OCI-LY1 (cell line): ENCODE measurements around the gene LRRC56.
A peak's percentile ranks its signal among the peaks of the same experiment; 100 is the strongest.

Experiments used
- H2AFZ ChIP-seq: fragments of 200-600 bp; sonication (generic), shearing (Covaris generic); 2 replicates; pipeline ENCODE4 v1.6.0; 2014; ENCODE audit warnings: antibody characterized with exemption, mild to moderate bottlenecking, low read length
- H3F3A ChIP-seq: fragments of 200-600 bp; sonication (generic), shearing (Covaris generic); 2 replicates; pipeline ENCODE4 v1.6.0; 2014; ENCODE audit warnings: mild to moderate bottlenecking, antibody characterized with exemption, low read length, moderate library complexity; ENCODE audit not compliant: insufficient read depth
- H3K27ac ChIP-seq: fragments of 200-600 bp; sonication (generic); 2 replicates; pipeline ENCODE4 v1.5.1; 2014; ENCODE audit warnings: low read length, mixed run types, mild to moderate bottlenecking, low read depth; ENCODE audit not compliant: poor library complexity, severe bottlenecking
- H3K27me3 ChIP-seq: fragments of 200-600 bp; sonication (generic); 2 replicates; pipeline ENCODE4 v1.6.0; 2014; ENCODE audit warnings: antibody characterized with exemption, mild to moderate bottlenecking, low read length, moderate library complexity; ENCODE audit not compliant: insufficient read depth
- H3K36me3 ChIP-seq: fragments of 200-600 bp; sonication (generic); 2 replicates; pipeline ENCODE4 v1.6.1; 2014; ENCODE audit warnings: mild to moderate bottlenecking, antibody characterized with exemption, low read length, moderate library complexity, mixed read lengths; ENCODE audit not compliant: insufficient read depth
- H3K4me1 ChIP-seq: fragments of 200-600 bp; sonication (generic); 2 replicates; pipeline ENCODE4 v1.5.1; 2014; ENCODE audit warnings: mild to moderate bottlenecking, low read length, moderate library complexity; ENCODE audit not compliant: insufficient read depth, severe bottlenecking
- H3K4me2 ChIP-seq: fragments of 200-600 bp; sonication (generic), shearing (Covaris generic); 2 replicates; pipeline ENCODE4 v1.6.1; 2014; ENCODE audit warnings: low read length
- H3K4me3 ChIP-seq: fragments of 200-600 bp; sonication (generic); 2 replicates; pipeline ENCODE4 v1.5.1; 2014; ENCODE audit warnings: low read length, low read depth, mild to moderate bottlenecking, mixed read lengths; ENCODE audit not compliant: poor library complexity, severe bottlenecking
- H3K79me2 ChIP-seq: fragments of 200-600 bp; shearing (Covaris generic); 2 replicates; pipeline ENCODE4 v1.6.1; 2016; ENCODE audit warnings: mixed run types, low read length, mixed read lengths; ENCODE audit not compliant: insufficient read depth
- H3K9ac ChIP-seq: fragments of 200-600 bp; sonication (generic), shearing (Covaris generic); 2 replicates; pipeline ENCODE4 v1.6.1; 2014; ENCODE audit warnings: mild to moderate bottlenecking, low read length, mixed read lengths
- H3K9me2 ChIP-seq: fragments of 200-600 bp; sonication (generic), shearing (Covaris generic); 2 replicates; pipeline ENCODE4 v1.6.1; 2014; ENCODE audit warnings: low read depth, mild to moderate bottlenecking, low read length, mixed read lengths
- H3K9me3 ChIP-seq: fragments of 200-600 bp; shearing (Covaris generic); 2 replicates; pipeline ENCODE4 v1.6.1; 2014; ENCODE audit warnings: low read length, mixed read lengths
- H4K20me1 ChIP-seq: fragments of 200-600 bp; sonication (generic), shearing (Covaris generic); 2 replicates; pipeline ENCODE4 v1.6.0; 2016; ENCODE audit warnings: mild to moderate bottlenecking, low read length; ENCODE audit not compliant: insufficient read depth
- EZH2 ChIP-seq: fragments of 200-600 bp; sonication (generic), shearing (Covaris generic); IDR thresholded peaks from 2 replicates; pipeline ENCODE4 v1.8.0; 2017; ENCODE audit warnings: borderline replicate concordance, mixed run types, mild to moderate bottlenecking, antibody characterized with exemption, low read length, moderate library complexity, mixed read lengths
- TF ChIP-seq, protein P1 (sequence below): fragments of 200-600 bp; sonication (generic), shearing (Covaris generic); IDR thresholded peaks from 2 replicates; pipeline ENCODE4 v1.5.1; 2017; ENCODE audit warnings: mild to moderate bottlenecking, antibody characterized with exemption, low read length, moderate library complexity, mixed read lengths

LRRC56 gene

DNA sequence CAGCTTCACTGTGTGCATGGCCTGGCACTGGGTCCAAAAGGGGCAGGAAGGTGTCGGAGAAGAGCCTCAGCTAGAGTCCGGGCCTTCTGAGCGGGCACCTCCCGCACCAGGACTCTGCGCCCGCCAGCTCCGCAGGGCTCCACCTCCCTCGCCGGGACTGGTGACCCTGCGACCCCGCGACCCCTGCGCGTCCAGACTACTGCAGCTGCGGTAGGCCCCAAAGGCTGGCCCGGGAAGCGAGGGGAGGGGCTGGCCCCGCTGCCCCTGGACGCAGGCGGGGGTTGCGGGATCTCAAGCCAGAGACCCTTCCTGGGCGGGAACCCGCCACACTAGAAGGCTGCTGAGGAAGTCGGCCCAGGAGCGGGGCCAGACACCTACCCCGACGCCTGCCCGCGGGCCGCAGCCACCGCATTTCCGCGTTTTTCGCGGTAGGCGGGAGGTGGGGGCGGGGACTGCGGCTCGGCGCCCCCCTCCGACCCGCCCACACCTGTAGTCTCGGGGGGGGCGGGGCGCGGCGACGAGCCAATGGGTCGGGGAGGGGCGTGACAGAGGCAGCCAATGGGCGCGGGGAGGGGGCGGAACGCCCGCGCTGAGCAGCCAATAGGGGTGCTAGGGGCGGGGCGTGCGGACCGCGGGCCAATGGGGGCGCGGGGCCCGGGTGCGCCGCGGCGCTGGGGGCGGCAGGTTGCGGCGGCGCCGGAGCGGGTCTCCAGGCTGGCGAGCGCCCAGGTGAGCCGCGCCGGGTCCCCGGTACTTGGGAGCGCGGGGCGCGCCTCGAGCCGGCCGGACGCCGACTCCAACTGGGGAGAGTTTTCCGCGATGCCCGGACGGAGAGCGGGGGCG is 23.2 kb downstream of the LRRC56 start, which contains the start of the genes LMNTD2 and RASSF7:
Gene LMNTD2, minus strand, starts transcription at position 434 of the 843 bp plus-strand sequence. Its CDS starts 22 bp downstream, at position 412.
Gene RASSF7, plus strand, starts transcription at position 666 of the 843 bp plus-strand sequence. CDS start 799 bp downstream, outside the sequence.
- Histone ChIP-seq H3K4me2 (peak within 1 kb of the TSS; percentile 91), H3K9me2 (no peaks in the 10 kb centered on the region)

DNA sequence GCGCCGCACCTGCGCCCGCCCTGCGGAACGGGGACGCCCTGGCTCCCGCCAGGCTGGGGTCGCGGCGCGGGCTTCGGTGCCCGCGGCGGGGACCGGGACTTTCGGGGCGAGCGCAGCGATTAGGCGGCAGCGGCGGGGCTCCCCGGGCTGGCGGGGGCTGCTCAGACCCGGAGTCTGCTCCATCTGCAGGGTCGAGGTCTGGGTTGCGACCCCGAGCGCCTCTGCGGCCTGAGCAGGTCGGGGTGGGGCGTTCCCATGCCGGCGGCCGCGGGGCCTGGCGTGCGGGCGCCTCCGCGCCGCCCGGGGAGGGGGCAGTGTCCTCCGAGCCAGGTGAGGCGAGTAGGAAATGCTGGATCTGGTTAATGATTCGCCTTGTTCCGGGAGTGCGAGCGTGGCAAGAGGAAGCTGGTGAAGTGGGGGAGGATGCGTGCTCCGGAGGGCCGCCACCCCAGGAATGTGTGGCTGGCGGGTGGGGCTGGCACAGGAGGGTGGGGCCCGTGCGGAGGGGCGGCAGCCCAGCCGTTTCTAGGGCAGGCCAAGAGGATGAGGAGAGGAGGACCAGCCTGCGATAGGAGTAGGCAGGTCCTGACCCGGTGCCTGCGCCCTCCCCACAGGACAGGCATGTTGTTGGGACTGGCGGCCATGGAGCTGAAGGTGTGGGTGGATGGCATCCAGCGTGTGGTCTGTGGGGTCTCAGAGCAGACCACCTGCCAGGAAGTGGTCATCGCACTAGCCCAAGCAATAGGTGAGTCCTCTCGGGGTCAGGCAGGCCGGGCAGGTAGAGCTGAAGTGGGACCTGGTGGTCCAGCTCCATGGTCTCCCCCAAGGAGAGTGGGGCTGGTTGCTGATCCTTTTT is 24.0 kb downstream of the LRRC56 start:
- H3K27me3 ChIP-seq, result peaks cover 4% of the 10 kb centered on the region
- no peaks in the 10 kb centered on the region for H3K9me2 ChIP-seq
- peak overlapping the region; percentile 80 for H3K4me2 ChIP-seq
- H3K36me3 ChIP-seq, result no peaks in the 10 kb centered on the region; the same call in 1 of the 2 replicates
- no peaks in the 10 kb centered on the region for H3K9me3 ChIP-seq
- H3K4me1 ChIP-seq, result peaks cover 25% of the 10 kb centered on the region
- TF ChIP-seq EZH2, result no peak
- TF ChIP-seq, protein P1, sequence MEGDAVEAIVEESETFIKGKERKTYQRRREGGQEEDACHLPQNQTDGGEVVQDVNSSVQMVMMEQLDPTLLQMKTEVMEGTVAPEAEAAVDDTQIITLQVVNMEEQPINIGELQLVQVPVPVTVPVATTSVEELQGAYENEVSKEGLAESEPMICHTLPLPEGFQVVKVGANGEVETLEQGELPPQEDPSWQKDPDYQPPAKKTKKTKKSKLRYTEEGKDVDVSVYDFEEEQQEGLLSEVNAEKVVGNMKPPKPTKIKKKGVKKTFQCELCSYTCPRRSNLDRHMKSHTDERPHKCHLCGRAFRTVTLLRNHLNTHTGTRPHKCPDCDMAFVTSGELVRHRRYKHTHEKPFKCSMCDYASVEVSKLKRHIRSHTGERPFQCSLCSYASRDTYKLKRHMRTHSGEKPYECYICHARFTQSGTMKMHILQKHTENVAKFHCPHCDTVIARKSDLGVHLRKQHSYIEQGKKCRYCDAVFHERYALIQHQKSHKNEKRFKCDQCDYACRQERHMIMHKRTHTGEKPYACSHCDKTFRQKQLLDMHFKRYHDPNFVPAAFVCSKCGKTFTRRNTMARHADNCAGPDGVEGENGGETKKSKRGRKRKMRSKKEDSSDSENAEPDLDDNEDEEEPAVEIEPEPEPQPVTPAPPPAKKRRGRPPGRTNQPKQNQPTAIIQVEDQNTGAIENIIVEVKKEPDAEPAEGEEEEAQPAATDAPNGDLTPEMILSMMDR, result no peak
- H3K9ac ChIP-seq, result peak overlapping the region; percentile 77
- H2AFZ ChIP-seq, result no peak overlapping the region
- no peaks in the 10 kb centered on the region for H3F3A ChIP-seq
- H3K79me2 ChIP-seq, result no peaks in the 10 kb centered on the region
- H4K20me1 ChIP-seq, result no peaks in the 10 kb centered on the region
- H3K27ac ChIP-seq, result no peak overlapping the region
- peak overlapping the region; percentile 81 for H3K4me3 ChIP-seq

More for the DNA sequence above, 23.2 kb downstream of the LRRC56 start, which contains the start of the genes LMNTD2 and RASSF7:
- no peaks in the 10 kb centered on the region for H3F3A ChIP-seq
- no peak for TF ChIP-seq EZH2
- TF ChIP-seq, protein P1, result no peak
- H3K9ac ChIP-seq, result peak within 1 kb of the TSS; percentile 77
- H3K79me2 ChIP-seq, result no peaks in the 10 kb centered on the region
- H3K27me3 ChIP-seq, result peaks cover 4% of the 10 kb centered on the region
- H3K36me3 ChIP-seq, result no peaks in the 10 kb centered on the region; the same call in 1 of the 2 replicates
- no peak within 1 kb of the TSS for H3K27ac ChIP-seq
- peak within 1 kb of the TSS; percentile 81 for H3K4me3 ChIP-seq
- no peaks in the 10 kb centered on the region for H3K9me3 ChIP-seq
- peaks cover 24% of the 10 kb centered on the region for H3K4me1 ChIP-seq
- no peak within 1 kb of the TSS for H2AFZ ChIP-seq
- no peaks in the 10 kb centered on the region for H4K20me1 ChIP-seq

DNA sequence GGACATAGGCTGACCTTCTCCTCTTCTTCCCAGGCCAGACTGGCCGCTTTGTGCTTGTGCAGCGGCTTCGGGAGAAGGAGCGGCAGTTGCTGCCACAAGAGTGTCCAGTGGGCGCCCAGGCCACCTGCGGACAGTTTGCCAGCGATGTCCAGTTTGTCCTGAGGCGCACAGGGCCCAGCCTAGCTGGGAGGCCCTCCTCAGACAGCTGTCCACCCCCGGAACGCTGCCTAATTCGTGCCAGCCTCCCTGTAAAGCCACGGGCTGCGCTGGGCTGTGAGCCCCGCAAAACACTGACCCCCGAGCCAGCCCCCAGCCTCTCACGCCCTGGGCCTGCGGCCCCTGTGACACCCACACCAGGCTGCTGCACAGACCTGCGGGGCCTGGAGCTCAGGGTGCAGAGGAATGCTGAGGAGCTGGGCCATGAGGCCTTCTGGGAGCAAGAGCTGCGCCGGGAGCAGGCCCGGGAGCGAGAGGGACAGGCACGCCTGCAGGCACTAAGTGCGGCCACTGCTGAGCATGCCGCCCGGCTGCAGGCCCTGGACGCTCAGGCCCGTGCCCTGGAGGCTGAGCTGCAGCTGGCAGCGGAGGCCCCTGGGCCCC is 24.8 kb downstream of the LRRC56 start:
- TF ChIP-seq, protein P1, result no peak
- TF ChIP-seq EZH2, result no peak
- Histone ChIP-seq H4K20me1 (no peaks in the 10 kb centered on the region), H3K4me3 (peak overlapping the region; percentile 81), H3K36me3 (no peaks in the 10 kb centered on the region; the same call in 1 of the 2 replicates), H3K9ac (peak overlapping the region; percentile 77; the same call in 1 of the 2 replicates), H2AFZ (no peak overlapping the region), H3K4me2 (peak overlapping the region; percentile 80), H3K4me1 (peaks cover 30% of the 10 kb centered on the region), H3K27ac (no peak overlapping the region), H3K27me3 (peaks cover 3% of the 10 kb centered on the region), H3K9me2 (no peaks in the 10 kb centered on the region), H3K9me3 (no peaks in the 10 kb centered on the region), H3K79me2 (no peaks in the 10 kb centered on the region), H3F3A (no peaks in the 10 kb centered on the region)
